ENCODE measurements around the gene VPS33A. TPM values are rescaled to one million over a fixed set of nuclear protein-coding genes. Genes with fewer than 3 reads are reported as not detected.

The VPS33A gene
- total RNA-seq, 1 experiment from 2014 or later, result 37.6 TPM

- no peaks in the 10 kb centered on the region for H3K9me3 Mint-ChIP-seq
- no peak overlapping the region for H3K4me3 Mint-ChIP-seq
- TF ChIP-seq, protein P1, sequence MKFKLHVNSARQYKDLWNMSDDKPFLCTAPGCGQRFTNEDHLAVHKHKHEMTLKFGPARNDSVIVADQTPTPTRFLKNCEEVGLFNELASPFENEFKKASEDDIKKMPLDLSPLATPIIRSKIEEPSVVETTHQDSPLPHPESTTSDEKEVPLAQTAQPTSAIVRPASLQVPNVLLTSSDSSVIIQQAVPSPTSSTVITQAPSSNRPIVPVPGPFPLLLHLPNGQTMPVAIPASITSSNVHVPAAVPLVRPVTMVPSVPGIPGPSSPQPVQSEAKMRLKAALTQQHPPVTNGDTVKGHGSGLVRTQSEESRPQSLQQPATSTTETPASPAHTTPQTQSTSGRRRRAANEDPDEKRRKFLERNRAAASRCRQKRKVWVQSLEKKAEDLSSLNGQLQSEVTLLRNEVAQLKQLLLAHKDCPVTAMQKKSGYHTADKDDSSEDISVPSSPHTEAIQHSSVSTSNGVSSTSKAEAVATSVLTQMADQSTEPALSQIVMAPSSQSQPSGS (CRISPR knock-in tag; IDR thresholded peaks at IDR 0.05; ENCODE audit: borderline replicate concordance, low read depth), result no peak
- no peak for TF ChIP-seq TCF7 (CRISPR knock-in tag; IDR thresholded peaks at IDR 0.05; ENCODE audit: low read depth)
- no peak for TF ChIP-seq NR1H2 (CRISPR knock-in tag; IDR thresholded peaks at IDR 0.05)
- no peak for TF ChIP-seq CREB1 (CRISPR knock-in tag; IDR thresholded peaks at IDR 0.05)
- TF ChIP-seq ZNF532 (CRISPR knock-in tag; IDR thresholded peaks at IDR 0.05; ENCODE audit: borderline replicate concordance), result no peak
- no peak for TF ChIP-seq ZNF263 (CRISPR knock-in tag; IDR thresholded peaks at IDR 0.05; ENCODE audit: low read depth)
- TF ChIP-seq NFE2L1 (CRISPR knock-in tag; IDR thresholded peaks at IDR 0.05), result no peak
- TF ChIP-seq, protein P2, sequence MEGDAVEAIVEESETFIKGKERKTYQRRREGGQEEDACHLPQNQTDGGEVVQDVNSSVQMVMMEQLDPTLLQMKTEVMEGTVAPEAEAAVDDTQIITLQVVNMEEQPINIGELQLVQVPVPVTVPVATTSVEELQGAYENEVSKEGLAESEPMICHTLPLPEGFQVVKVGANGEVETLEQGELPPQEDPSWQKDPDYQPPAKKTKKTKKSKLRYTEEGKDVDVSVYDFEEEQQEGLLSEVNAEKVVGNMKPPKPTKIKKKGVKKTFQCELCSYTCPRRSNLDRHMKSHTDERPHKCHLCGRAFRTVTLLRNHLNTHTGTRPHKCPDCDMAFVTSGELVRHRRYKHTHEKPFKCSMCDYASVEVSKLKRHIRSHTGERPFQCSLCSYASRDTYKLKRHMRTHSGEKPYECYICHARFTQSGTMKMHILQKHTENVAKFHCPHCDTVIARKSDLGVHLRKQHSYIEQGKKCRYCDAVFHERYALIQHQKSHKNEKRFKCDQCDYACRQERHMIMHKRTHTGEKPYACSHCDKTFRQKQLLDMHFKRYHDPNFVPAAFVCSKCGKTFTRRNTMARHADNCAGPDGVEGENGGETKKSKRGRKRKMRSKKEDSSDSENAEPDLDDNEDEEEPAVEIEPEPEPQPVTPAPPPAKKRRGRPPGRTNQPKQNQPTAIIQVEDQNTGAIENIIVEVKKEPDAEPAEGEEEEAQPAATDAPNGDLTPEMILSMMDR (IDR thresholded peaks at IDR 0.05), result no peak
- no peak for TF ChIP-seq MXD4 (CRISPR knock-in tag; IDR thresholded peaks at IDR 0.05; ENCODE audit: borderline replicate concordance)
- TF ChIP-seq CREM (CRISPR knock-in tag; IDR thresholded peaks at IDR 0.05), result no peak
- TF ChIP-seq, protein P3, sequence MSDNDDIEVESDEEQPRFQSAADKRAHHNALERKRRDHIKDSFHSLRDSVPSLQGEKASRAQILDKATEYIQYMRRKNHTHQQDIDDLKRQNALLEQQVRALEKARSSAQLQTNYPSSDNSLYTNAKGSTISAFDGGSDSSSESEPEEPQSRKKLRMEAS (CRISPR knock-in tag; IDR thresholded peaks at IDR 0.05), result no peak
- TF ChIP-seq, protein P4, sequence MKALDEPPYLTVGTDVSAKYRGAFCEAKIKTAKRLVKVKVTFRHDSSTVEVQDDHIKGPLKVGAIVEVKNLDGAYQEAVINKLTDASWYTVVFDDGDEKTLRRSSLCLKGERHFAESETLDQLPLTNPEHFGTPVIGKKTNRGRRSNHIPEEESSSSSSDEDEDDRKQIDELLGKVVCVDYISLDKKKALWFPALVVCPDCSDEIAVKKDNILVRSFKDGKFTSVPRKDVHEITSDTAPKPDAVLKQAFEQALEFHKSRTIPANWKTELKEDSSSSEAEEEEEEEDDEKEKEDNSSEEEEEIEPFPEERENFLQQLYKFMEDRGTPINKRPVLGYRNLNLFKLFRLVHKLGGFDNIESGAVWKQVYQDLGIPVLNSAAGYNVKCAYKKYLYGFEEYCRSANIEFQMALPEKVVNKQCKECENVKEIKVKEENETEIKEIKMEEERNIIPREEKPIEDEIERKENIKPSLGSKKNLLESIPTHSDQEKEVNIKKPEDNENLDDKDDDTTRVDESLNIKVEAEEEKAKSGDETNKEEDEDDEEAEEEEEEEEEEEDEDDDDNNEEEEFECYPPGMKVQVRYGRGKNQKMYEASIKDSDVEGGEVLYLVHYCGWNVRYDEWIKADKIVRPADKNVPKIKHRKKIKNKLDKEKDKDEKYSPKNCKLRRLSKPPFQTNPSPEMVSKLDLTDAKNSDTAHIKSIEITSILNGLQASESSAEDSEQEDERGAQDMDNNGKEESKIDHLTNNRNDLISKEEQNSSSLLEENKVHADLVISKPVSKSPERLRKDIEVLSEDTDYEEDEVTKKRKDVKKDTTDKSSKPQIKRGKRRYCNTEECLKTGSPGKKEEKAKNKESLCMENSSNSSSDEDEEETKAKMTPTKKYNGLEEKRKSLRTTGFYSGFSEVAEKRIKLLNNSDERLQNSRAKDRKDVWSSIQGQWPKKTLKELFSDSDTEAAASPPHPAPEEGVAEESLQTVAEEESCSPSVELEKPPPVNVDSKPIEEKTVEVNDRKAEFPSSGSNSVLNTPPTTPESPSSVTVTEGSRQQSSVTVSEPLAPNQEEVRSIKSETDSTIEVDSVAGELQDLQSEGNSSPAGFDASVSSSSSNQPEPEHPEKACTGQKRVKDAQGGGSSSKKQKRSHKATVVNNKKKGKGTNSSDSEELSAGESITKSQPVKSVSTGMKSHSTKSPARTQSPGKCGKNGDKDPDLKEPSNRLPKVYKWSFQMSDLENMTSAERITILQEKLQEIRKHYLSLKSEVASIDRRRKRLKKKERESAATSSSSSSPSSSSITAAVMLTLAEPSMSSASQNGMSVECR (CRISPR knock-in tag; IDR thresholded peaks at IDR 0.05; ENCODE audit: borderline replicate concordance), result no peak
- no peak for TF ChIP-seq TP53 (CRISPR knock-in tag; IDR thresholded peaks at IDR 0.05)
- TF ChIP-seq ZBTB21 (CRISPR knock-in tag; IDR thresholded peaks at IDR 0.05; ENCODE audit: borderline replicate concordance), result no peak
- TF ChIP-seq NR2C2 (CRISPR knock-in tag; IDR thresholded peaks at IDR 0.05), result no peak
- TF ChIP-seq SOX15 (CRISPR knock-in tag; IDR thresholded peaks at IDR 0.05), result no peak
- TF ChIP-seq RORB (CRISPR knock-in tag; IDR thresholded peaks at IDR 0.05), result no peak
- TF ChIP-seq, protein P5, sequence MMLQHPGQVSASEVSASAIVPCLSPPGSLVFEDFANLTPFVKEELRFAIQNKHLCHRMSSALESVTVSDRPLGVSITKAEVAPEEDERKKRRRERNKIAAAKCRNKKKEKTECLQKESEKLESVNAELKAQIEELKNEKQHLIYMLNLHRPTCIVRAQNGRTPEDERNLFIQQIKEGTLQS (CRISPR knock-in tag; conservative IDR thresholded peaks at IDR 0.05), result no peak
- TF ChIP-seq, protein P6, sequence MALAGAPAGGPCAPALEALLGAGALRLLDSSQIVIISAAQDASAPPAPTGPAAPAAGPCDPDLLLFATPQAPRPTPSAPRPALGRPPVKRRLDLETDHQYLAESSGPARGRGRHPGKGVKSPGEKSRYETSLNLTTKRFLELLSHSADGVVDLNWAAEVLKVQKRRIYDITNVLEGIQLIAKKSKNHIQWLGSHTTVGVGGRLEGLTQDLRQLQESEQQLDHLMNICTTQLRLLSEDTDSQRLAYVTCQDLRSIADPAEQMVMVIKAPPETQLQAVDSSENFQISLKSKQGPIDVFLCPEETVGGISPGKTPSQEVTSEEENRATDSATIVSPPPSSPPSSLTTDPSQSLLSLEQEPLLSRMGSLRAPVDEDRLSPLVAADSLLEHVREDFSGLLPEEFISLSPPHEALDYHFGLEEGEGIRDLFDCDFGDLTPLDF (CRISPR knock-in tag; IDR thresholded peaks at IDR 0.05), result no peak
- TF ChIP-seq FOXJ3 (CRISPR knock-in tag; IDR thresholded peaks at IDR 0.05; ENCODE audit: borderline replicate concordance), result no peak
- ChIA-PET POLR2A (no interaction called here), CTCF (no interaction called here)
- no peak overlapping the region for H3K27ac Mint-ChIP-seq
- no peak for ATAC-seq
- no peaks in the 10 kb centered on the region for H3K4me1 Mint-ChIP-seq
- no peak for DNase-seq (ENCODE audit: low spot score)
- H3K36me3 Mint-ChIP-seq, result no peaks in the 10 kb centered on the region
- H3K27me3 Mint-ChIP-seq (ENCODE audit: low read depth), result no peaks in the 10 kb centered on the region
Measured at GRCh38 chr12:122309564-122310121, 43.3 kb upstream of the VPS33A start.
